Activated naive CD4-positive, alpha-beta T cell treated with anti-CD3 and anti-CD28 coated beads, Interleukin-2, amount 50 U/mL, for 16 hours (primary cell): ENCODE data around the gene SPOCK1.

ENCODE experiments used
- DNase-seq: peaks from one replicate; pipeline ENCODE4 v3.0.0-alpha.2; 2020

SPOCK1 gene

GRCh38 chr5:137491121-137491520 lies 8.0 kb downstream of the SPOCK1 start:
- no peak for DNase-seq

GRCh38 chr5:137490591-137490990 lies 8.5 kb downstream of the SPOCK1 start:
- DNase-seq, result no peak

- no peak for DNase-seq
Observed at GRCh38 chr5:137488974-137489373, 10.2 kb downstream of the SPOCK1 start.

GRCh38 chr5:137488516-137488915 lies 10.6 kb downstream of the SPOCK1 start:
- DNase-seq, result no peak

- no peak for DNase-seq
Observed at GRCh38 chr5:137487600-137487999, 11.5 kb downstream of the SPOCK1 start.

- DNase-seq, result no peak
Observed at GRCh38 chr5:137486707-137487106, 12.4 kb downstream of the SPOCK1 start.

GRCh38 chr5:137481596-137481995 lies 17.5 kb downstream of the SPOCK1 start:
- no peak for DNase-seq

GRCh38 chr5:137478043-137478442 lies 21.1 kb downstream of the SPOCK1 start:
- DNase-seq, result no peak

GRCh38 chr5:137470921-137471220 lies 28.3 kb downstream of the SPOCK1 start:
- no peak for DNase-seq

- DNase-seq, result no peak
Observed at GRCh38 chr5:137470111-137470920, 28.8 kb downstream of the SPOCK1 start.

- no peak for DNase-seq
Observed at GRCh38 chr5:137466889-137467288, 32.2 kb downstream of the SPOCK1 start.

GRCh38 chr5:137465930-137466329 lies 33.2 kb downstream of the SPOCK1 start:
- DNase-seq, result no peak

- DNase-seq, result no peak
Observed at GRCh38 chr5:137462816-137463520, 36.2 kb downstream of the SPOCK1 start.

GRCh38 chr5:137462265-137462590 lies 36.9 kb downstream of the SPOCK1 start:
- DNase-seq, result no peak

- DNase-seq, result no peak
Observed at GRCh38 chr5:137461391-137462264, 37.5 kb downstream of the SPOCK1 start.

- DNase-seq, result no peak
Observed at GRCh38 chr5:137454671-137455070, 44.5 kb downstream of the SPOCK1 start.

GRCh38 chr5:137453483-137454080 lies 45.5 kb downstream of the SPOCK1 start:
- DNase-seq, result no peak

- DNase-seq, result no peak
Observed at GRCh38 chr5:137450759-137451158, 48.4 kb downstream of the SPOCK1 start.

- no peak for DNase-seq
Observed at GRCh38 chr5:137448868-137449267, 50.3 kb downstream of the SPOCK1 start.

GRCh38 chr5:137446615-137447014 lies 52.5 kb downstream of the SPOCK1 start:
- DNase-seq, result no peak

GRCh38 chr5:137446151-137446550 lies 53.0 kb downstream of the SPOCK1 start:
- no peak for DNase-seq

GRCh38 chr5:137442660-137443059 lies 56.5 kb downstream of the SPOCK1 start:
- DNase-seq, result no peak

GRCh38 chr5:137441476-137441875 lies 57.6 kb downstream of the SPOCK1 start:
- DNase-seq, result no peak
